ENCODE data around the gene ABCC3.

DNA sequence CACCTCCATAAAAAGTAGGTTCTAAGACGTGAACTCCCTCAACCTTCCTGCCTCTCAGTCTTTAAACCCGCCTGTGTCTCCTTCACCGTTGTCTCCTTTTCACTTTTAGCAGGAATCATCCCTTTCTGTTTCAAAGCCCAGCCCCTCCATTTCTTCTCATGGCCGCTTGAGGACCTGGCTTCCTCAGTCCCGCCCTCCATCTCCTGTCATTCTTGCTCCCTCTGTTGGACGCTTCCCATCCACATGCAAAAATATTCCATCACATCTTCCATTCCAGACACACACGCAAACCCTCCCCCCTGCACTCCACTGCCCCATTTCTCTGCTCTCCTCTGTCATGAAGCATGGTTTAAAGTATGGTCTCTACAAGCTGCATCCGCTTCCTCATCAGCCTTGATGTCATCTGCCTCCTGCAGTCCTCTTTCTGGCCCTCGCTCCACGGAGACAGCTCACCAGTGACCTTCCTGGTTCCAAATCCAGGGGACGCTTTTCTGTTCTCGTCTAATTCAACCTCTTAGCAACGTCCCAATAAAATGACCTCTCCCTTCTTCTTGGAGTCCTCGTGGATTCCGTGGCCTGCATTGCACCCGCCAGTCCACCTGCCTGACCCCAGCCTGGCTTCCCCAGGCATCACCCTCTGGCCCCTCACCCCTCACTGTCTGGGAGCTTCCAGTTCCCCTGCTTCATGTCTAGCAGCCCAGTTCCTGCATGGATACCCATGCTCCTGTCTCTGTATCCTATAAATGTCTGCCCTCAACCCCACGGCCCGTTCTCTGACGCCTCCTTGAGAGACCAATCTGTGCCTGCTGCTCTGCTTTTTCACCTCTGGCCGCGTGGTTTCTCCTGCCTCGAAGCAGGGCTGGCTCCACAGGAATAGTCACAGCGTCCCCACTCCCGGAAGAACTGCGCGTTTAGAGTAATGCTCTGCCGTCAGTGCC is 46.9 kb downstream of the ABCC3 start:
- TF ChIP-seq GATA2 (IDR thresholded peaks at IDR 0.05; ENCODE audit: low read depth, low read length) = no peak
- no peak for TF ChIP-seq GATA3 (IDR thresholded peaks at IDR 0.05; ENCODE audit: low read depth, low read length)
